ENCODE measurements around the gene PRELP. TPM values are rescaled to one million over a fixed set of nuclear protein-coding genes. Genes with fewer than 3 reads are reported as not detected.
"Not testable (repeated sequence)": the region's sequence is repeated elsewhere in the genome, so short reads cannot be mapped to it uniquely, and the experiment has no call there.

PRELP gene
- total and polyA plus RNA-seq, 7 donors = 0.92 to 133 (median 45.7) TPM

GRCh38 chr1:203447598-203447997 lies 28.0 kb upstream of the PRELP start:
- WGBS, 2 donors = 90 to 96% methylated on average over 1 of the region's 1 CpG
- H3K4me3 ChIP-seq; intact Hi-C loops (cut with DNase I); DNase-seq; H3K27me3 ChIP-seq; H3K9me3 ChIP-seq; H3K36me3 ChIP-seq: not testable (repeated sequence)
- Histone ChIP-seq H3K4me1 (peaks cover 0 to 52% (median 40%) of the 10 kb centered on the region in 4 donors), H3K27ac (peak overlapping the region; percentile 49 to 78 (median 64))
- TF ChIP-seq EP300 (IDR thresholded peaks at IDR 0.05) (peak; percentile 20 to 83 (median 53)), POLR2AphosphoS5 (IDR thresholded peaks at IDR 0.05) (peak; percentile 65 to 82 (median 70))

DNA sequence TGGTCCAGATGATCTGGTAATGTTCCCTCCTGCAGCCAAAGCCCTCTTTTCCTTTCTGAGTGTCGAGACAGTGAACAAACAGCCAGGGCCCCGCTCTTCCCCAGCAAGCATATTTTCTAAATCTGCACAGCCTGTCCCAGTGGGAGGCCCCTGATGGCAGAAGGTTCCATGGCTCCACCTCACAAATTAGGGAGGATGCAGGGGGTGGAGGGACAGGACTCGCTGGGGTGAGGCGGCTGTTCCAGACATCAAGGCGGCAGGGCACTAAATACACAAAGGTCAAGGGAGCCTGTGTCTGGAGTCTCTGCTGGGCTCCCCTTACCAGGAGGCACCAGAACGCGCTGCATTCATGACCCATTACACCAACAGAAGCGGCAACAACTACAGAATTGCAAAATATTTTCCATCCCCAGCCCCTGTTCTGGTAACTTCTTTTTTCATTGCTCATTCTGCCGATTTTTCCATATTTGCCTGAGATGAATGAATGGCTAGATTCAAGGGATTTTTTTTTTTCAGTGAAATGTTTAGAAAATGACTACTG lies 27.0 kb upstream of the PRELP start:
- no peaks in the 10 kb centered on the region for H3K36me3 ChIP-seq
- H3K27me3 ChIP-seq = no peaks in the 10 kb centered on the region
- intact Hi-C loops (cut with DNase I) = no loop called here
- WGBS, 2 donors = 61 to 69% methylated on average over 9 of the region's 9 CpGs
- H3K4me1 ChIP-seq = peaks cover 0 to 58% (median 42%) of the 10 kb centered on the region in 4 donors
- H3K4me3 ChIP-seq = no peak overlapping the region
- TF ChIP-seq POLR2A (IDR thresholded peaks at IDR 0.05) = no peak
- TF ChIP-seq, protein P1, sequence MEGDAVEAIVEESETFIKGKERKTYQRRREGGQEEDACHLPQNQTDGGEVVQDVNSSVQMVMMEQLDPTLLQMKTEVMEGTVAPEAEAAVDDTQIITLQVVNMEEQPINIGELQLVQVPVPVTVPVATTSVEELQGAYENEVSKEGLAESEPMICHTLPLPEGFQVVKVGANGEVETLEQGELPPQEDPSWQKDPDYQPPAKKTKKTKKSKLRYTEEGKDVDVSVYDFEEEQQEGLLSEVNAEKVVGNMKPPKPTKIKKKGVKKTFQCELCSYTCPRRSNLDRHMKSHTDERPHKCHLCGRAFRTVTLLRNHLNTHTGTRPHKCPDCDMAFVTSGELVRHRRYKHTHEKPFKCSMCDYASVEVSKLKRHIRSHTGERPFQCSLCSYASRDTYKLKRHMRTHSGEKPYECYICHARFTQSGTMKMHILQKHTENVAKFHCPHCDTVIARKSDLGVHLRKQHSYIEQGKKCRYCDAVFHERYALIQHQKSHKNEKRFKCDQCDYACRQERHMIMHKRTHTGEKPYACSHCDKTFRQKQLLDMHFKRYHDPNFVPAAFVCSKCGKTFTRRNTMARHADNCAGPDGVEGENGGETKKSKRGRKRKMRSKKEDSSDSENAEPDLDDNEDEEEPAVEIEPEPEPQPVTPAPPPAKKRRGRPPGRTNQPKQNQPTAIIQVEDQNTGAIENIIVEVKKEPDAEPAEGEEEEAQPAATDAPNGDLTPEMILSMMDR (IDR thresholded peaks at IDR 0.05) = no peak
- TF ChIP-seq EP300 (IDR thresholded peaks at IDR 0.05) = peak in 3 of 4 donors; percentile 16 to 50 (median 42)
- TF ChIP-seq POLR2AphosphoS5 (IDR thresholded peaks at IDR 0.05) = peak; percentile 28 to 54 (median 47)
- peaks cover 0 to 4% (median 0%) of the 10 kb centered on the region in 4 donors for H3K9me3 ChIP-seq
- DNase-seq = peak; percentile 85
- H3K27ac ChIP-seq = peak overlapping the region; percentile 49 to 78 (median 64)

DNA sequence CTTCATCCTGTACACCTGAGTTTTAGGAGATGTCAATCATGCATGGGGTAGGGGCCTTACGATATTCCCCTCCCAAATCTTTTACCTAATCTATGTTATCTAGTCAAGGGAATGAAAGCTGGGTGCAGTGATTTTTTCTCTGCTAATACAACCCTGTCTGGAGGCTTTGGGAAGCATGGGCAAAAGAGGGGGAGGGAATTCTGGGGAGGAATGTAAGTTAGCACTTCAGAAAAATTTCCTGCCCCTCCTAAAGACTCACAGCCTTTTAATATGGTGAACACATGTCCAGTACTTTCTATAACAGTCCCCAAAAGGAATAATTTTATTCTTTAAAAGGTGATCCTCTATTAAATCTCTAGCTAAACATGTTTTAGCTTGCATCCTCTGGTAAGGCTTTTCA lies 25.6 kb upstream of the PRELP start:
- Histone ChIP-seq H3K27ac (peak overlapping the region in 1 of 4 donors; percentile 78), H3K9me3 (peaks cover 0 to 4% (median 0%) of the 10 kb centered on the region in 4 donors), H3K4me3 (no peak overlapping the region), H3K27me3 (no peaks in the 10 kb centered on the region), H3K4me1 (peaks cover 0 to 49% (median 42%) of the 10 kb centered on the region in 4 donors), H3K36me3 (no peaks in the 10 kb centered on the region)
- 90 to 94% methylated on average over 1 of the region's 1 CpG for WGBS, 2 donors
- intact Hi-C loops (cut with DNase I) = no loop called here
- TF ChIP-seq POLR2AphosphoS5 (IDR thresholded peaks at IDR 0.05) = no peak
- no peak for TF ChIP-seq POLR2A (IDR thresholded peaks at IDR 0.05)
- no peak for TF ChIP-seq EP300 (IDR thresholded peaks at IDR 0.05)
- TF ChIP-seq, protein P1 (IDR thresholded peaks at IDR 0.05) = no peak
- no peak for DNase-seq

DNA sequence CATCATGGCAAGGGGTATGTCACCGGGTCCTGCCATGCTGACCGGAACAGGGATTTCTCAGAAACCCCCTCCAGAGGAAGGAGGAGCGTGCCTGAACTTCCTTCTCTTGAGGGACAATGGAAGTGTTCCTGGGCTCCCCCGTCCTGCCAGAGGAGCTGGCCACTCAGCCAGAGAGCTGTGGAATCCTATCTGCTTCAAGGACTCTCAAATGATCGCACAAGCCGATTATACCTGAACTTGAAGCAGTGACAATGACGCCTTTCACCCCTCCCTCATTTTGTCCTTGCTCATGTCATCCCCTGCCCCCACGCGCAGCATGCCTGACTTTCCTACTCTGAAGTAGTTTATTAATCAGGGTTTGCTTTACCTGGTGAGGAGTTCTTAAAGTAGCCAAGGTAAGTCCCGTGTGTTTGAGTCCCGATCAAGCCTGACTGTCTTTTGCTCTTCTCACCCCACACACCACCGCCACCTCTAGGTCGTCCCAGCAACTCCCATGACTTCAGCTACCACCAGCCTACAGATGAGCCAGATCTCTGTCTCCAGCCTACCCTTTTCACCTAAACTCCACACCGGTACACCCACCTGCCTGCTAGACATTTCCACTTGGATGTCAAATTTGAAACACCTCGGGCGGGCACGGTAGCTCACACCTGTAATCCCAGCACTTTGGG lies 25.0 kb upstream of the PRELP start:
- no peak overlapping the region for H3K4me3 ChIP-seq
- no peaks in the 10 kb centered on the region for H3K27me3 ChIP-seq
- TF ChIP-seq EP300 (IDR thresholded peaks at IDR 0.05) (no peak), POLR2AphosphoS5 (IDR thresholded peaks at IDR 0.05) (no peak), POLR2A (IDR thresholded peaks at IDR 0.05) (no peak)
- TF ChIP-seq, protein P1 (IDR thresholded peaks at IDR 0.05) = no peak
- intact Hi-C loops (cut with DNase I) = no loop called here
- no peaks in the 10 kb centered on the region for H3K36me3 ChIP-seq
- peak overlapping the region in 1 of 4 donors; percentile 78 for H3K27ac ChIP-seq
- WGBS, 2 donors = 83 to 87% methylated on average over 17 of the region's 17 CpGs
- no peak for DNase-seq
- peaks cover 0 to 49% (median 42%) of the 10 kb centered on the region in 4 donors for H3K4me1 ChIP-seq
- no peaks in the 10 kb centered on the region for H3K9me3 ChIP-seq

Measured in sigmoid colon (tissue), 7 donors.